ENCODE measurements around the gene SNRK. TPM values are rescaled to one million over a fixed set of nuclear protein-coding genes. Genes with fewer than 3 reads are reported as not detected.
"Not testable (repeated sequence)": the region's sequence is repeated elsewhere in the genome, so short reads cannot be mapped to it uniquely, and the experiment has no call there.

Gene SNRK
- total and polyA plus RNA-seq, 5 donors = 12.1 to 29.0 (median 27.2) TPM

GRCh38 chr3:43345877-43346276, 59.5 kb downstream of the SNRK start:
- Histone ChIP-seq H3K9me3 (ENCODE audit: control insufficient read depth, low read length) (no peaks in the 10 kb centered on the region), H3K4me1 (ENCODE audit: control insufficient read depth, insufficient read depth, low read length) (peaks cover 4% of the 10 kb centered on the region), H3K27ac (ENCODE audit: low read length) (no peak overlapping the region), H3K4me3 (ENCODE audit: low read length) (no peak overlapping the region), H3K27me3 (ENCODE audit: control insufficient read depth, insufficient read depth) (no peaks in the 10 kb centered on the region)
- DNase-seq = no peak
- ATAC-seq = peak in 1 of 2 donors; percentile 34
- intact Hi-C loops (cut with DNase I) = no loop called here
- WGBS = 80% methylated on average over 6 of the region's 6 CpGs

GRCh38 chr3:43346978-43347749, 60.8 kb downstream of the SNRK start:
- Histone ChIP-seq H3K4me1 (ENCODE audit: control insufficient read depth, insufficient read depth, low read length) (peaks cover 4% of the 10 kb centered on the region), H3K4me3 (ENCODE audit: low read length) (no peak overlapping the region), H3K27ac (ENCODE audit: low read length) (no peak overlapping the region), H3K9me3 (ENCODE audit: control insufficient read depth, low read length) (no peaks in the 10 kb centered on the region), H3K27me3 (ENCODE audit: control insufficient read depth, insufficient read depth) (no peaks in the 10 kb centered on the region)
- intact Hi-C loops (cut with DNase I) = no loop called here
- ATAC-seq = peak in 1 of 2 donors; percentile 17
- WGBS = 96% methylated on average over 14 of the region's 14 CpGs
- no peak for DNase-seq

GRCh38 chr3:43347774-43348173, 61.4 kb downstream of the SNRK start:
- no peak overlapping the region for H3K4me3 ChIP-seq (ENCODE audit: low read length)
- DNase-seq (no peak), ATAC-seq (peak; percentile 22)
- intact Hi-C loops (cut with DNase I) = no loop called here
- no peaks in the 10 kb centered on the region for H3K9me3 ChIP-seq (ENCODE audit: control insufficient read depth, low read length)
- H3K27me3 ChIP-seq (ENCODE audit: control insufficient read depth, insufficient read depth) = no peaks in the 10 kb centered on the region
- H3K4me1 ChIP-seq (ENCODE audit: control insufficient read depth, insufficient read depth, low read length) = peaks cover 4% of the 10 kb centered on the region
- WGBS = 98% methylated on average over 20 of the region's 20 CpGs
- H3K27ac ChIP-seq (ENCODE audit: low read length) = no peak overlapping the region

GRCh38 chr3:43348350-43348749, 62.0 kb downstream of the SNRK start:
- ATAC-seq (no peak), DNase-seq (no peak)
- WGBS = 95% methylated on average over 11 of the region's 11 CpGs
- no peaks in the 10 kb centered on the region for H3K27me3 ChIP-seq (ENCODE audit: control insufficient read depth, insufficient read depth)
- H3K27ac ChIP-seq (ENCODE audit: low read length) = no peak overlapping the region
- H3K4me1 ChIP-seq (ENCODE audit: control insufficient read depth, insufficient read depth, low read length) = peaks cover 4% of the 10 kb centered on the region
- intact Hi-C loops (cut with DNase I) = no loop called here
- H3K9me3 ChIP-seq (ENCODE audit: control insufficient read depth, low read length) = no peaks in the 10 kb centered on the region
- no peak overlapping the region for H3K4me3 ChIP-seq (ENCODE audit: low read length)

GRCh38 chr3:43348852-43349574, 62.7 kb downstream of the SNRK start:
- Histone ChIP-seq H3K4me1 (ENCODE audit: control insufficient read depth, insufficient read depth, low read length) (peaks cover 4% of the 10 kb centered on the region), H3K27me3 (ENCODE audit: control insufficient read depth, insufficient read depth) (no peaks in the 10 kb centered on the region), H3K27ac (ENCODE audit: low read length) (no peak overlapping the region), H3K9me3 (ENCODE audit: control insufficient read depth, low read length) (no peaks in the 10 kb centered on the region), H3K4me3 (ENCODE audit: low read length) (no peak overlapping the region)
- no peak for ATAC-seq
- intact Hi-C loops (cut with DNase I) = no loop called here
- no peak for DNase-seq
- 84% methylated on average over 4 of the region's 4 CpGs for WGBS

GRCh38 chr3:43349716-43350115, 63.4 kb downstream of the SNRK start:
- Histone ChIP-seq H3K9me3 (ENCODE audit: control insufficient read depth, low read length) (no peaks in the 10 kb centered on the region), H3K4me3 (ENCODE audit: low read length) (no peak overlapping the region), H3K27me3 (ENCODE audit: control insufficient read depth, insufficient read depth) (no peaks in the 10 kb centered on the region), H3K4me1 (ENCODE audit: control insufficient read depth, insufficient read depth, low read length) (peaks cover 4% of the 10 kb centered on the region), H3K27ac (ENCODE audit: low read length) (no peak overlapping the region)
- WGBS = 77% methylated on average over 3 of the region's 3 CpGs
- ATAC-seq (peak; percentile 12 to 44), DNase-seq (no peak)
- intact Hi-C loops (cut with DNase I) = no loop called here

- ATAC-seq = no peak
- no peak overlapping the region for H3K4me3 ChIP-seq (ENCODE audit: low read length)
- H3K27me3 ChIP-seq (ENCODE audit: control insufficient read depth, insufficient read depth) = no peaks in the 10 kb centered on the region
- DNase-seq = no peak
- 95% methylated on average over 1 of the region's 1 CpG for WGBS
- no peaks in the 10 kb centered on the region for H3K4me1 ChIP-seq (ENCODE audit: control insufficient read depth, insufficient read depth, low read length)
- H3K9me3 ChIP-seq (ENCODE audit: control insufficient read depth, low read length) = no peaks in the 10 kb centered on the region
- no peak overlapping the region for H3K27ac ChIP-seq (ENCODE audit: low read length)
- intact Hi-C loops (cut with DNase I) = no loop called here
Observed at GRCh38 chr3:43353393-43353792, 67.1 kb downstream of the SNRK start.

- intact Hi-C loops (cut with DNase I) = no loop called here
- DNase-seq (no peak), ATAC-seq (peak in 1 of 2 donors; percentile 9)
- H3K4me1 ChIP-seq (ENCODE audit: control insufficient read depth, insufficient read depth, low read length) = no peaks in the 10 kb centered on the region
- 67% methylated on average over 4 of the region's 4 CpGs for WGBS
- no peaks in the 10 kb centered on the region for H3K27me3 ChIP-seq (ENCODE audit: control insufficient read depth, insufficient read depth)
- no peak overlapping the region for H3K4me3 ChIP-seq (ENCODE audit: low read length)
- no peak overlapping the region for H3K27ac ChIP-seq (ENCODE audit: low read length)
- no peaks in the 10 kb centered on the region for H3K9me3 ChIP-seq (ENCODE audit: control insufficient read depth, low read length)
Observed at GRCh38 chr3:43353923-43354670, 67.8 kb downstream of the SNRK start.

GRCh38 chr3:43356033-43356432, 69.7 kb downstream of the SNRK start:
- H3K4me3 ChIP-seq (ENCODE audit: low read length); H3K27me3 ChIP-seq (ENCODE audit: control insufficient read depth, insufficient read depth); H3K4me1 ChIP-seq (ENCODE audit: control insufficient read depth, insufficient read depth, low read length); ATAC-seq; intact Hi-C loops (cut with DNase I); H3K27ac ChIP-seq (ENCODE audit: low read length); DNase-seq; H3K9me3 ChIP-seq (ENCODE audit: control insufficient read depth, low read length): not testable (repeated sequence)
- 98% methylated on average over 2 of the region's 2 CpGs for WGBS

- H3K27ac ChIP-seq (ENCODE audit: low read length) = no peak overlapping the region
- WGBS = 74% methylated on average over 5 of the region's 5 CpGs
- intact Hi-C loops (cut with DNase I) = no loop called here
- no peaks in the 10 kb centered on the region for H3K4me1 ChIP-seq (ENCODE audit: control insufficient read depth, insufficient read depth, low read length)
- no peak overlapping the region for H3K4me3 ChIP-seq (ENCODE audit: low read length)
- no peak for DNase-seq
- no peak for ATAC-seq
- no peaks in the 10 kb centered on the region for H3K9me3 ChIP-seq (ENCODE audit: control insufficient read depth, low read length)
- H3K27me3 ChIP-seq (ENCODE audit: control insufficient read depth, insufficient read depth) = no peaks in the 10 kb centered on the region
Observed at GRCh38 chr3:43361077-43361476, 74.7 kb downstream of the SNRK start.

GRCh38 chr3:43362183-43362582, 75.8 kb downstream of the SNRK start:
- DNase-seq = no peak
- no peak for ATAC-seq
- Histone ChIP-seq H3K27ac (ENCODE audit: low read length) (no peak overlapping the region), H3K27me3 (ENCODE audit: control insufficient read depth, insufficient read depth) (no peaks in the 10 kb centered on the region), H3K9me3 (ENCODE audit: control insufficient read depth, low read length) (no peaks in the 10 kb centered on the region), H3K4me3 (ENCODE audit: low read length) (no peak overlapping the region), H3K4me1 (ENCODE audit: control insufficient read depth, insufficient read depth, low read length) (peaks cover 4% of the 10 kb centered on the region)
- intact Hi-C loops (cut with DNase I) = no loop called here
- 96% methylated on average over 4 of the region's 4 CpGs for WGBS
